NCI-H748 (cell line): ENCODE measurements around the gene RAB31.
A peak's percentile ranks its signal among the peaks of the same experiment; 100 is the strongest.

Experiments used
- DNase-seq: peaks from one replicate; lab custom pipeline; 2025; ENCODE audit not compliant: unreplicated experiment; lab: John Stamatoyannopoulos, UW

The RAB31 gene

GRCh38 chr18:9787712-9788111, 79.6 kb downstream of the RAB31 start:
- no peak for DNase-seq

GRCh38 chr18:9788140-9788539, 80.0 kb downstream of the RAB31 start:
- no peak for DNase-seq

GRCh38 chr18:9788860-9789259, 80.8 kb downstream of the RAB31 start:
- no peak for DNase-seq

GRCh38 chr18:9790261-9790660, 82.2 kb downstream of the RAB31 start:
- no peak for DNase-seq

- no peak for DNase-seq
These were observed 83.9 kb downstream of the RAB31 start for GRCh38 chr18:9791991-9792390.

GRCh38 chr18:9792565-9793245, 84.6 kb downstream of the RAB31 start:
- DNase-seq = peak; percentile 35

GRCh38 chr18:9796011-9796410, 87.9 kb downstream of the RAB31 start:
- DNase-seq = no peak

- DNase-seq = peak; percentile 48
These were observed 88.9 kb downstream of the RAB31 start for GRCh38 chr18:9796935-9797549.

GRCh38 chr18:9802175-9803062, 94.3 kb downstream of the RAB31 start:
- no peak for DNase-seq

GRCh38 chr18:9803063-9803697, 95.1 kb downstream of the RAB31 start:
- DNase-seq = no peak

- peak; percentile 78 for DNase-seq
These were observed 95.8 kb downstream of the RAB31 start for GRCh38 chr18:9803698-9804516.

GRCh38 chr18:9804517-9805104, 96.5 kb downstream of the RAB31 start:
- DNase-seq = peak; percentile 77

- DNase-seq = no peak
These were observed 98.8 kb downstream of the RAB31 start for GRCh38 chr18:9806905-9807304.

GRCh38 chr18:9808295-9809241, 100.5 kb downstream of the RAB31 start:
- no peak for DNase-seq

GRCh38 chr18:9809697-9810096, 101.6 kb downstream of the RAB31 start:
- no peak for DNase-seq

GRCh38 chr18:9810299-9810698, 102.2 kb downstream of the RAB31 start:
- no peak for DNase-seq

- DNase-seq = no peak
These were observed 103.0 kb downstream of the RAB31 start for GRCh38 chr18:9810994-9811705.

- no peak for DNase-seq
These were observed 103.9 kb downstream of the RAB31 start for GRCh38 chr18:9811978-9812377.
